Epithelial cell of proximal tubule (primary cell): ENCODE measurements around the gene DDX23. TPM values are rescaled to one million over a fixed set of nuclear protein-coding genes. Genes with fewer than 3 reads are reported as not detected.

Experiments used
- DNase-seq: peaks from one replicate; pipeline ENCODE4 v3.0.0-alpha.2; 2011; ENCODE audit warnings: low read depth
- H3K4me3 ChIP-seq: 2 replicates; pipeline ENCODE4 v1.5.1; 2011; ENCODE audit warnings: low read depth, mild to moderate bottlenecking, low read length
- total RNA-seq: library from RNA; depleted of rRNA; stranded (reverse); fragments of >200 nt; gene quantifications from 2 replicates; pipeline ENCODE4 v1.2.3, GENCODE V29; 2015
- TF ChIP-seq, protein P1 (sequence below): conservative IDR thresholded peaks from 2 replicates; pipeline ENCODE4 v1.5.1; 2012; ENCODE audit warnings: low read depth, mild to moderate bottlenecking, low read length

Gene DDX23
- total RNA-seq, 1 donor from 2014 or later = 84.0 TPM

DNA sequence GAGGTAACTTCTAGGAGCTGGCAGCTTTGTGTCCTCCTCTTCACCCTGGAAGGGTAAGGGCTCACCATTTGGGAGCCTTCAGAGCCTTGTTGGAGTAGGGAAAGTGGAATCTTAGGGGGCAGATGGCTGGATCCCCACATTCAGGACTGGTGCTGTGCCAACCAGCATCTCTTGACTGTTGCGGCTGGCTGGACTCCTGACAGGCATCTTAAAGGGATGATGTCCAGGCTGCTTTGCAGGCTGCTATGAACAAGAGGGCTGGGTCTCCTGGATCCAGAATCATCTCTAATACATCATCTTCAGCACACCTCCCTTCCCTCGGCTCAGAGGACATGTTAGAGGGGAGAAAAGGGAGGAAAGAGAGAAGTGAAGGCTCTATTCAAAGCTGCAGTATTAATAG, 29.3 kb downstream of the DDX23 start:
- DNase-seq = no peak
- H3K4me3 ChIP-seq = no peak overlapping the region
- TF ChIP-seq, protein P1, sequence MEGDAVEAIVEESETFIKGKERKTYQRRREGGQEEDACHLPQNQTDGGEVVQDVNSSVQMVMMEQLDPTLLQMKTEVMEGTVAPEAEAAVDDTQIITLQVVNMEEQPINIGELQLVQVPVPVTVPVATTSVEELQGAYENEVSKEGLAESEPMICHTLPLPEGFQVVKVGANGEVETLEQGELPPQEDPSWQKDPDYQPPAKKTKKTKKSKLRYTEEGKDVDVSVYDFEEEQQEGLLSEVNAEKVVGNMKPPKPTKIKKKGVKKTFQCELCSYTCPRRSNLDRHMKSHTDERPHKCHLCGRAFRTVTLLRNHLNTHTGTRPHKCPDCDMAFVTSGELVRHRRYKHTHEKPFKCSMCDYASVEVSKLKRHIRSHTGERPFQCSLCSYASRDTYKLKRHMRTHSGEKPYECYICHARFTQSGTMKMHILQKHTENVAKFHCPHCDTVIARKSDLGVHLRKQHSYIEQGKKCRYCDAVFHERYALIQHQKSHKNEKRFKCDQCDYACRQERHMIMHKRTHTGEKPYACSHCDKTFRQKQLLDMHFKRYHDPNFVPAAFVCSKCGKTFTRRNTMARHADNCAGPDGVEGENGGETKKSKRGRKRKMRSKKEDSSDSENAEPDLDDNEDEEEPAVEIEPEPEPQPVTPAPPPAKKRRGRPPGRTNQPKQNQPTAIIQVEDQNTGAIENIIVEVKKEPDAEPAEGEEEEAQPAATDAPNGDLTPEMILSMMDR = no peak

DNA sequence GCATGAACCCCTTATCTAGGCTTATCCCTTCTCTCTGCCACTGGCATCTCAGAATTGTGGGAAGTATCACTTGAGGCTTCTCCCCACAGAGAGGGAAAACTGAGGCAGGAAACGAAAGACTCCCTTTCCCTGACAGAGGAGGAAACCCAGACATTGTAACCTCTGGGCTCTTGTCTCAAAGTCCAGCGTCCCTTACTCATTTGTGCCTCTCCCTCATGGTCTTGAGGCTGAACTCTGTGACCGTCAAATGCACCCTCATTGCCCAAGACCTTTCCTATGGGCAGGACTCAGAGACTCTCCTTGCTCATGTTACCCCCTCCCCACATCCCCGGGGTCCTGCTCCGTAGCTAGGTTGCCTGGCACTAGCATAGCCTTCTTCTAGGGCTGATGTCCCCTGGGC, 29.8 kb downstream of the DDX23 start:
- TF ChIP-seq, protein P1 = no peak
- DNase-seq = no peak
- no peak overlapping the region for H3K4me3 ChIP-seq

DNA sequence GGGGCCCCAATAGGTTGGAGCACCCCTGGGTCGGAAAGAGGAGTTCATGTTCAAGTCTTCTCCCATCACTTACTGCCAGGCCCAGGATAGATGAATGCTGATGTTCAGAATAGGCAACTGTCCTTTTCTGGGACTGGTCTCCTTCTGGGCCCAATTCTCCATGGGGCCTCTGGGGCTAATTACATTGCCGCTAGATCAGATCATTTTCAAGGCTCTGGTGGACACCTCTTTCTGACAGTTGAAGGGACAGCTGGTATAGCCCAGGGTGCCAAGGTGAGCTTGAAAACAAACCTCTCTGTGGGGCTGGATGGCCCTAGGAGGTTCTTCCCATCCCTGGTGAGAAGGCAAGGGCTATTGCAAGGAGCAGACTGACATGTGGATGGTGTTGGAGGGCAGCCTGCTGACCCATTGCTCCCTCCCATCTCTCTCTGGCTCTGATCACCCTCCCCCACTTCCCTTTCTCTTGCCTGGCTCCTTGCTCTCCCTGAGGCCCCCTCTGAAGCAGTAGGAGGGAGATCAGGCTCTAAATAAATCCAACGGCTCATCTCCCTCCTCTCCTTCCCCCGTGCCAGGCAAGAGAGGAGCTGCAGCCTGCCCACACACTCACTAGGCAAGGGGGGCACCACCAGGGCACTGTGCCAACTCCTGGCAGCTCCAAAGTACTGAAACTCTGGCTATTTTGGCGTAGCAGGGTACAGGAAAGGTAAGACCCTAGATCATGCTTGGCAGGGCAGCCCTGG, 31.8 kb downstream of the DDX23 start:
- TF ChIP-seq, protein P1 = no peak
- H3K4me3 ChIP-seq = no peak overlapping the region
- no peak for DNase-seq

DNA sequence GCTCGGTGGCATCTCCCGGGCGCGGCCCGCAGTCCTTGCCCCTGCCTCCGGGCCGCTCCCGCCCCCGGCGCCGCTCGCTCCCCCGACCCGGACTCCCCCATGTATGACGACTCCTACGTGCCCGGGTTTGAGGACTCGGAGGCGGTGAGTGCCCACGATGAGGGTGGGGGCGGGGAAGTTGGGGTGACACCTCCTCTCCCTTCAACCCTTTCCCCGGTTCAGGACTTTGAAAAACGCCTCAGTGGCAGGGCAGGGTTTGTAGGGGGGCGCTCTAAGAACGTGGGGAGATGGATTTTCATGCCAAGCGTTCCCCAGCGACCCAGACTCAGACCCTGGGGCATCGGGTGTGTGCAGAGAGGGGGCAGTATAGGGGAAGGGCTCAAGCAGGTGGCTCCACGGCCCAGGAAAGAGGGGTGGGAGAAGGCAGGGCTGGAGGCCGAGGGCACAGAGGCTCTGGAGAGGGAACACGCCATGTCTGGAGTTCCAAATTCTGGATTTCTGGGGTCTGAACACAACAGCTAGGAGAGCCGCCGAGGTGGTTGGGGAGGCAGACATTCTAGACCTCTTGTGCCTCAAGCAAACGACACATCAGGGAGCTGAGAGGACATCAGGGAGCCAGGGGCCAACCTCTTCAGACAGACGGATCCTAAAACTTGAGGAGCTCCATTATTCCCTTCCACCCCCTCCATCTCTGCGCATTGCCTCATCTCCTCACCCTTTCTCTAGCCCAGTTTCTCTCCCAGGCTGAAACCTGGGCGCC, 33.0 kb downstream of the DDX23 start:
- DNase-seq = no peak
- TF ChIP-seq, protein P1 = peak; percentile 26

DNA sequence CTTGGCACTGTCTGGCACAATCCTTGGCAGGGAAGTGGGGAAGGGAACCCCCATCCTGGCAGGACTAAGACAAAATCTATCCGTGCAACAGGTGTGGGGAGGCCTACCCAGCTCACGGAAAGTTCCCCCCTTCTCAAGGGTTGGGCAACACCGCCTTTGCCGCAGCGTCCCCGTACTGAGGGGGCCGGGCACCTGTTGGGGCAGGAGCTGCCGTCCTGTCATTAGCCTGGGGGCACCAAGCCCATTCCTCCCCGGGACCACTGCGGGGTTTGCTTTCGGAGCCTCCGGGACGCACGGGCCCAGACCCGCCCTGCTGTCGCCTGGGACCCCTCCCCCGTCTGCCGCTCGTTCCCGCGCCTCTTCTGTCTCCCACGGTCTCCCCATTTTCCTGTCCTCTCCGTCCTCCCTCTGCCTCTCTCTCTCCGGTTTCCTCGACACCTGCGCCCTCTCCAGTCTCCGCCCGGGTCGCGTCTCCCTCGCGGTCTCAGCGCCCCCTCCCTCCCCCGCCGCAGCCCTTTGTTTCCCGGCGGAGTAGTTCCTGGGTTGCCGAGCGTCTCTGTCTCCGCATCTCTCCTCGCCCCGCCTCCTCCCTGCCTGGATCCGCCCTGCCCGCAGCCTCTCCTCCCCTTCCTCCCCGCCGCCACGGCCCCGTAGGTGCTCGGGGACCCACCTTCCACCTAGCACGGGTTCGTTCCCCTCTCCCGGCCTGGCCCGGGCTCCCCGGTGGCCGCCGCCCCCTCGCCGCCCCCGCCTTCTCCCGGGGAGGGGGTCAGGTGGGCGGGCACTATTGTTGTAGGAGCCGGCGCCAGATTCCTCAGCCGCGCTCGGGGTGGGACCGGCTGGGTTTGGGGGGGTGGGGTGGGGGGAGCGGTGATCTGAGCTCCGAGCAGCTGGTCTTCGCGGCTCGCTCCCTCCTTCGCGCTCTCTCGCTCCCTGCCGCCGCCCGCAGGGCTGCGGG, 33.8 kb downstream of the DDX23 start, which contains the start of gene CACNB3:
Gene CACNB3, plus strand, starts transcription at position 624 of the 958 bp plus-strand sequence. CDS start 434 bp downstream, outside the sequence.
- H3K4me3 ChIP-seq = peak within 1 kb of the TSS; percentile 59
- no peak for DNase-seq
- TF ChIP-seq, protein P1 = no peak

More for the DNA sequence above, 33.0 kb downstream of the DDX23 start:
- peak overlapping the region; percentile 59 for H3K4me3 ChIP-seq

DNA sequence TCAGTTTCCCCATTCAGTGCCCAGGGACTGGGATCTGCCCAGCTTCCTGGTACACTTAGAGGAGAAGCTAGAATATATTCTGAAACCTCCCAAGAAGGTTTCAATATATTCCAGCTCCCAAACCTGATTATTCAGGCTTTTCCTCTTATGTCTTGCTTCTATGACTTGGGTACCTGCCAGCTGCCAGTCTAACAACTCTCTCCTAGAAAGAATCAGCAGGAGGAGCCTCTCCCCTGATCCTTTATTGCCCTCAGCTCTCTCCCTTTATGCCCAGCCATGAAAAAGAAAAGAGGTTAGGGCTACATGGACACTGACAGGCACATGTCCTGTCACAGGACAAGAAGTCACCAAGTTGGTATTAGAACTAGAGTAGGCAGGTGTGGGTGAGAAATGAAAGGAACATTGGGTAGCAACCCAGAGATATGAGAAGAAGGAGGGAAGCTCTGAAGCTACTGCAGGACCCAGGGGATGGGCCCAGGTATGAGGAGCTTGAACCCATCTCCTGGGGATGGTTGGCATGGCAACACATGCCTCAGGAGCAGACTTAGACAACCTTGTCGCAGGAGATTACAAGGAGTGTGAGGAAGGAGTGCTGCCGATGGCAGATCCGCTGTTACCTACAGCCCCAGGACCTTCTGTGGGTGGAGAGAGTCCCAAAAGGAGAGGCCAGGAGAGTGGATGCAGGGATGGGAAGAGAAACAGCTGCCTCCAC, 35.7 kb downstream of the DDX23 start:
- no peak for DNase-seq
- TF ChIP-seq, protein P1 = no peak
- H3K4me3 ChIP-seq = peak overlapping the region; percentile 86
